GM21390 (cell line): ENCODE data around the gene CCDC183.
"Not testable (repeated sequence)": the region's sequence is repeated elsewhere in the genome, so short reads cannot be mapped to it uniquely, and the experiment has no call there.

Experiments
- ATAC-seq: cut with Tn5 transposase; IDR thresholded peaks from one replicate; pipeline ENCODE4 v1.9.1; 2021; ENCODE audit not compliant: unreplicated experiment

The CCDC183 gene

GRCh38 chr9:136823136-136824046 is 27.3 kb downstream of the CCDC183 start:
- no peak for ATAC-seq

GRCh38 chr9:136824496-136825225 is 28.5 kb downstream of the CCDC183 start:
- no peak for ATAC-seq

- ATAC-seq: no peak
Measured at GRCh38 chr9:136825295-136826187, 29.4 kb downstream of the CCDC183 start.

GRCh38 chr9:136826188-136826541 is 30.0 kb downstream of the CCDC183 start:
- no peak for ATAC-seq

- no peak for ATAC-seq
Measured at GRCh38 chr9:136826703-136827582, 30.8 kb downstream of the CCDC183 start.

GRCh38 chr9:136827794-136828473 is 31.8 kb downstream of the CCDC183 start:
- no peak for ATAC-seq

GRCh38 chr9:136828474-136829140 is 32.5 kb downstream of the CCDC183 start:
- ATAC-seq: no peak

GRCh38 chr9:136829412-136829811 is 33.3 kb downstream of the CCDC183 start:
- no peak for ATAC-seq

- no peak for ATAC-seq
Measured at GRCh38 chr9:136829981-136830885, 34.1 kb downstream of the CCDC183 start.

GRCh38 chr9:136831002-136831719 is 35.0 kb downstream of the CCDC183 start:
- no peak for ATAC-seq

GRCh38 chr9:136831720-136832104 is 35.6 kb downstream of the CCDC183 start:
- no peak for ATAC-seq

- no peak for ATAC-seq
Measured at GRCh38 chr9:136832581-136832980, 36.4 kb downstream of the CCDC183 start.

- ATAC-seq: not testable (repeated sequence)
Measured at GRCh38 chr9:136833381-136834048, 37.4 kb downstream of the CCDC183 start.

- no peak for ATAC-seq
Measured at GRCh38 chr9:136835162-136835931, 39.2 kb downstream of the CCDC183 start.

GRCh38 chr9:136835932-136836904 is 40.1 kb downstream of the CCDC183 start:
- ATAC-seq: no peak
